ENCODE measurements around the gene HOXA11. TPM values are rescaled to one million over a fixed set of nuclear protein-coding genes. Genes with fewer than 3 reads are reported as not detected.

HOXA11 gene
- total RNA-seq, 1 donor from 2014 or later: 10.7 TPM

DNA sequence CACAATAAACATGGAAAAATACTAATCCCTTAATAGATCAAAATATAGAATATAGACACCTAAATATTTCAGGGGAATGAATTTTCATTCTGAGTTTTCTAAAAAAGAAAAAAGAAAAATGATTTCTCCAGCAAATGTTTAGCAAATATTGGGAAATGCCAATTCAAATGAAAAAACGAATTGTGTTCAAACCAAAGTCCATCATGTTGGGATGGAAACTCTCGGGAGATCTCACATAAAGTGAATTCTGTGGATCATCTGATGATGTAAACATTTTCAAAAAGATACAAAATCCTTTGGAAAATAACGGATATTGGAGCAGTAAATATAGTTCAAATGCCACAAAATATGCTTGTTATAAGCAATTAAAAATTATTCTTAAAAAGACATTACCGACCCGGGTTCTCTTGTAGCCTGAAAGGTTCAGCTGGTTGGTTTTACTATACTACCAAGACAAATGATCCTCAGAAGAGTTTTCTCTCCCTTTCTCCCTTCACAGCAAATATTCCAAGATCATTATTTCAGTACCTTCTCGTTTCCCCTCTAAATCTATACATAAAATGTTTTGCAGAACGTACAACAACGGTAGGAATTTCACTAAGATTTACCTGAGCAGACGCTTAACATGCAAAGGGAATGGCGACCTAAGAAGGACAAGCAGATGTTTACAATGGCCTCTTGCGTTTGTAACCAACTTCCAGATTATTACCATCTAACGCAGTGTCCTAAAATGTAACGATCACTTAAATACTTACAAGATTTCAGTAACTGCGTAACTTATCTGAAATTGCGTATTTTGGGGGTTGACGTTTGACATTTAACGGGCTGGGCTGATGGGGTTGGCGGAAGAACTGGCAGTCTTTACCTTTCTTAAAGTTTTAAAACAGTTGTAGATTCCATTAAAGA, 12.4 kb upstream of the HOXA11 start:
- H3K4me3 ChIP-seq (ENCODE audit: low read depth, low read length): no peak overlapping the region
- TF ChIP-seq, protein P1, sequence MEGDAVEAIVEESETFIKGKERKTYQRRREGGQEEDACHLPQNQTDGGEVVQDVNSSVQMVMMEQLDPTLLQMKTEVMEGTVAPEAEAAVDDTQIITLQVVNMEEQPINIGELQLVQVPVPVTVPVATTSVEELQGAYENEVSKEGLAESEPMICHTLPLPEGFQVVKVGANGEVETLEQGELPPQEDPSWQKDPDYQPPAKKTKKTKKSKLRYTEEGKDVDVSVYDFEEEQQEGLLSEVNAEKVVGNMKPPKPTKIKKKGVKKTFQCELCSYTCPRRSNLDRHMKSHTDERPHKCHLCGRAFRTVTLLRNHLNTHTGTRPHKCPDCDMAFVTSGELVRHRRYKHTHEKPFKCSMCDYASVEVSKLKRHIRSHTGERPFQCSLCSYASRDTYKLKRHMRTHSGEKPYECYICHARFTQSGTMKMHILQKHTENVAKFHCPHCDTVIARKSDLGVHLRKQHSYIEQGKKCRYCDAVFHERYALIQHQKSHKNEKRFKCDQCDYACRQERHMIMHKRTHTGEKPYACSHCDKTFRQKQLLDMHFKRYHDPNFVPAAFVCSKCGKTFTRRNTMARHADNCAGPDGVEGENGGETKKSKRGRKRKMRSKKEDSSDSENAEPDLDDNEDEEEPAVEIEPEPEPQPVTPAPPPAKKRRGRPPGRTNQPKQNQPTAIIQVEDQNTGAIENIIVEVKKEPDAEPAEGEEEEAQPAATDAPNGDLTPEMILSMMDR (conservative IDR thresholded peaks at IDR 0.05; ENCODE audit: low read depth, low read length): no peak
- DNase-seq (ENCODE audit: low read depth): no peak

DNA sequence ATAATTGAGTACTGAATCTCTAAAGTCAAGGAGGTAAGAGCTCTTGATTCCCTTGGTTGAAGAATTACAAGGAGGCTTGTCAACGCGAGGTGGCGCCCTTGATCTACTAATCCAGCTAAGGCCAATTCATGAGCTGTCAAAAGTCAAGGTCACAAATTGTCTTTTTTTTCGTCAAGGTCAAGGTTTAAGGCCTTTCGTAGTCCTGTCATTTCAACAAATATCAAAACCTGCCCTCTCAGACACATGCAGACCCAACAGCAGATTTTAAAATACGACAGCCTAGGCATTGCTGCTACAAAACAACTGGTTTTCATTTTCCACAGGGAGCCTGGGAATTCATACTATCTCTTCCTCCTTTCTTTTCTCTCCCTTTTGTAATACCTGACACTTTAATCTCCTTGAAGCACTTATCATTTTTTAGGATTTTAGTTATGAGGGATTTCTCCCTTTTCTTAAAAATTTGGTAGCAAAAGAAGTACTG, 11.3 kb upstream of the HOXA11 start:
- no peak for DNase-seq (ENCODE audit: low read depth)
- TF ChIP-seq, protein P1 (conservative IDR thresholded peaks at IDR 0.05; ENCODE audit: low read depth, low read length): peak; percentile 91
- no peak overlapping the region for H3K4me3 ChIP-seq (ENCODE audit: low read depth, low read length)

DNA sequence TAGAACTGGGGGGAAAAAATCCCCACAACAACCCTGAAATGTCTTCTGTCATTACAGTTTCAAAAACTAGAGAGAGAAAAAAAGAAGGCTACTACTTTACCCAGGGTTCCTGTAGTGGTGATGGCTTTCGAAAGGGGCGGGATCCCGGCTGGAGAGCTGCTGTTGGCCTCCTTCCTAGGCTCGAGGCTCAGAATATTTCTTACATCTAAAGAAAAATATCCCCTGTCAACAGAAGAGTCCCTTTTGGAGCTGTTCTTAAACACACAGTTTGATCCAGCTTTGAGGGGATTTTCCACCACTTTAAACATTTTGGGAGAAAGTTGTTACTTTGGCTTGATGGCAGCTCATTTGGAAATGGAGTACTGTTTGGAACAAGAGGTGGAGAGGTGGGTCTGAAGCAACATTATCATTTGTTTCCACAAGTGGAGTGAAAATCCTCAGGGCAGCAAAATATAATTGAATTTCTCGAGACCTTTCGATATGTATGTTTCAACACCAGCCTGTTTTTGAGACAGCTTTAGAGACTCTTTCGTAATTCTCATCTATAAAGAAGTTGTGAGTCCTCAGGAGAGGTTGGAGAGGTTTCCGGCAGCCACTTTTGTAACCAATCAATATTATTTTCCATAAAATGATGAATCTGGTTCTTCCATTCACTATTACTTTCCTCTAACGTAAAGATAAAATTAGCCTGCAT, 9.8 kb upstream of the HOXA11 start:
- TF ChIP-seq, protein P1 (conservative IDR thresholded peaks at IDR 0.05; ENCODE audit: low read depth, low read length): no peak
- H3K4me3 ChIP-seq (ENCODE audit: low read depth, low read length): no peak overlapping the region

DNA sequence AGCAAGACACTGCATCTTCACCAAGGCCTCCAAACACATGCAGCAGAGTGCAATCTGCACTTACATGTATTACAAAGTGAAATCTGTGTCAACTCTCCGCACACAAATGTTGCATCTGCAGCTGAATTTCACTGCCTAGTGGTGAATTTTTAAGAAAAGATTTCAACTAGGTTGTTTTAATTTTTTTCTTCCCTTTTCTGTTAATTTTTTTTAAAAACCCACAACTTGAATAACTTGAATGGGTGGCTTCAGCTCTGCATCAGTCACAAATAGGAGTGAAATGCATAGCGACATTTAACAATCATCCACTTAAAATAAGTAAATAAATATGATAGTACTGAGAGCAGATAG, 8.9 kb upstream of the HOXA11 start:
- DNase-seq (ENCODE audit: low read depth): no peak
- TF ChIP-seq, protein P1 (conservative IDR thresholded peaks at IDR 0.05; ENCODE audit: low read depth, low read length): no peak
- H3K4me3 ChIP-seq (ENCODE audit: low read depth, low read length): no peak overlapping the region

More for the DNA sequence above, 9.8 kb upstream of the HOXA11 start:
- no peak for DNase-seq (ENCODE audit: low read depth)

DNA sequence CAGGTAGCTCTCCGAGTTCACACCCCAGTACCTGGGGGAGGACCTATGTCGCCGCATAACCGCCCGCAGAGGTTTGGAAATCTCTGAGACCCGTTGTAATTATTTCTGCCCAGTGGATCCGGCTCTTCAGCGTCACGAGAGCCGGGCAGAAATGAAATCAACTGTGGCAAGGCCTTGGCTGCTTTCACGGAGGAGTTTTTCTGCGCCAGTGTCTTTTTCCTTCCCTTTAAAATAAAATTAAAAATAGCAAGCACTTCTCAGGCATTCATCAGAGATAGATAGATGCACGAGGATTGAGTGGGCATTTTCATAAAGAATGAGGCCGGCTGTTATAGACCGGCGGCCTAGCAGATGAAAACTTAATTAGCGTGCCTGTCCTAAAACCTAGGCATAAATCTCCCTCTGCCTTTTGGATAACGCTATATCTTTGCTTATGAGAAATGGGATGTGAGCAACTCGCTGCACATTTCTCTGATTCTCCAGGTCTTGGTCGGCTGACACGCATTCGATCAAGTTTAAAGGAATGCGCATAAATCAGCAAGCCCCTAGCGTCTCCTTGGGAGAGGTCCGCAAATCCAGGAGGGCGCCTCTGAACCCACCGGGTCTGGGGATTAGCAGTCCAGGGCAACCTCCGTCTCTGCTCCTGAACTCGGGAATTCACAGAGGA, 8.4 kb upstream of the HOXA11 start:
- TF ChIP-seq, protein P1 (conservative IDR thresholded peaks at IDR 0.05; ENCODE audit: low read depth, low read length): no peak
- no peak for DNase-seq (ENCODE audit: low read depth)
- H3K4me3 ChIP-seq (ENCODE audit: low read depth, low read length): peak overlapping the region; percentile 33

DNA sequence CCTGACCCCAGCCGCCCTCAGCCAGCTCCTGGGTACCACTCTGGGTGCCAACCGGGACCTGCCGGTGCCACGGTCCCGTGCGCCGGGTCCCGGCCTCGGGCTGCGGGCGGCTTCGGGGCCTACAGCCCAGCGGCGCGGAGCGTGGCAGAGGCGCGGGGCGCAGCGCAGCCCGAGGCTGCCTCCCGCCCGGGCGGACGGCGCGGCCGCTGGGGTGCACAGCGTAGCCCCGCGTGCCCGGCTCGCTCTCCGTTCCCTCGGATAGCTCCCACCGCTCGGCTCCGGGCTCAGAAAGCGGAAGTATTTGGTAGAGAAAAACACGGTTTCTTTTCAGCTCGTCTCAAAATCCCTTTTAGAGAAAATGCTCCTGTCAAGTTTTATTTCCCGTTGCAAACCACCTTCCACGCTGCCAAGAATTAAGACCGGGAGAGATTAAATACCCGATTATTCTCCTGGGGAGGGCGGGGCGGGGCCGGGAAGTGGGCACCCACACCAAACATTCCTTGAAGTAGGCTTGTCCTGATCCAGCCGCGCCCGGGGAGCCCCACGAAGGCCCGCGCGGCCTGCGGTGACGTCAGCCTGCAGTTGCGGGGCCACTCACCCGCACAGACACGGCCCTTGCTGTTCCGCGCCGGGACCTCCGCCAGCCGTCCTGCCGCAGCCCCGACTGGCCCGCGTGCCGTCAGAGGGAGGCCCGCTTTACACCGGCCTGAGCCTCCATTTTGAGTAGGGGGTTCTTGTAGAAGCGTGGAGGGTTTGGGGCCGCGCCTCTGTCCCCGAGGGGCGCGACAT, 7.7 kb upstream of the HOXA11 start:
- peak overlapping the region; percentile 33 for H3K4me3 ChIP-seq (ENCODE audit: low read depth, low read length)
- TF ChIP-seq, protein P1 (conservative IDR thresholded peaks at IDR 0.05; ENCODE audit: low read depth, low read length): no peak
- DNase-seq (ENCODE audit: low read depth): no peak
